GM12878 (cell line): Measurements from ENCODE around the gene TMEM163.

Source experiments
- CBFB ChIP-seq: IDR thresholded peaks from 2 replicates; pipeline ENCODE4 v1.6.1; 2016; ENCODE audit warnings: antibody characterized with exemption, low read depth
- ESRRA ChIP-seq: IDR thresholded peaks from 2 replicates; pipeline ENCODE4 v1.6.1; 2012; ENCODE audit warnings: mild to moderate bottlenecking, low read length, improper control_type of control experiment
- PAX8 ChIP-seq: fragments of 450-650 bp; IDR thresholded peaks from 2 replicates; pipeline ENCODE4 v1.6.1; 2017; ENCODE audit warnings: mild to moderate bottlenecking, moderate library complexity
- POLR2A ChIP-seq: IDR thresholded peaks from 2 replicates; pipeline ENCODE4 v1.6.1; 2011; ENCODE audit warnings: low read depth, mild to moderate bottlenecking, low read length
- POLR2AphosphoS5 ChIP-seq: IDR thresholded peaks from 2 replicates; pipeline ENCODE4 v1.6.1; 2011; ENCODE audit warnings: mild to moderate bottlenecking, low read length, inconsistent platforms
- TBL1XR1 ChIP-seq: IDR thresholded peaks from 2 replicates; pipeline ENCODE4 v1.6.1; 2012; ENCODE audit warnings: low read depth, low read length, improper control_type of control experiment
- ZZZ3 ChIP-seq: IDR thresholded peaks from 2 replicates; pipeline ENCODE4 v1.6.1; 2011; ENCODE audit warnings: low read depth; ENCODE audit not compliant: control insufficient read depth, insufficient read length
- TF ChIP-seq, protein P1 (sequence below): IDR thresholded peaks from 2 replicates; pipeline ENCODE4 v1.6.1; 2012; ENCODE audit warnings: low read length, inconsistent platforms
- TF ChIP-seq, protein P2 (sequence below): fragments of 450-650 bp; IDR thresholded peaks from 2 replicates; pipeline ENCODE4 v1.6.1; 2017; ENCODE audit warnings: antibody characterized with exemption, mild to moderate bottlenecking, moderate library complexity
- TF ChIP-seq, protein P3 (sequence below): fragments of 450-650 bp; IDR thresholded peaks from 2 replicates; pipeline ENCODE4 v1.6.1; 2017; ENCODE audit warnings: mild to moderate bottlenecking

DNA sequence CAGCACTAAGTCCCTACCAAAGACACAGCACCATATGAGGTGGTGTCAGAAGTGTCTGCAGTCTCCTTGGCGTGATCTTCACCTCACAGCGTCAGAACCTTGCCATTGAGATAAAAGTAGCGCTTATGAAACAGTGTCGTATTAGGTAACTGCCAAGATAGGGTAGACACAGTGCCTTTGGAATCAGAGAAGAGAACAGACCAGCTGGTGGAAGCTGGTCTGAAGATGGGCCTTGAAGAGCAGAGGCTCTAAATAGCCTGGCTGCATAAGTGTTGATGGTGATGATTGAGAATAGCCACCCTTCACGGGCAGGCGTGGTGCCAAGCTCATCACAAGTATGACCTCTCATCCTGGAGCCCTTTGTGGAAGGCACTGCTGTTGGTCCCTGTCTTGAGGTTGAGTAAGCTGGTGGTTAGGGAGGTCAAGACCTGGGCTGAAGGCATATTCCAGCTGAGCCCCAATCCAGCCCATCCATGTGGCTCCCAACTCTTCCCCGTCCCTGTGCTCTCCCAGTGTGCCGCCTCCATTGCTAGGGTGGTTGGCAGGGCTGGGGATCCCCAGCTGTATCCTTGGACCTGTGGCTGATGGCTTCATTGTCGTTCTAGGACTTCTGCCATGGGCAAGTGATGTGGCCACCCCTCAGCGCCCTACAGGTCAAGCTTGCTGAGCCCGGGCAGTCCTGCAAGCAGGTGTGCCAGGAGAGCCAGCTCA lies 277.5 kb downstream of the TMEM163 start:
- TF ChIP-seq CBFB = no peak
- no peak for TF ChIP-seq ESRRA
- TF ChIP-seq PAX8 = no peak
- TF ChIP-seq POLR2A = peak; percentile 34; the same call in 1 of the 2 replicates
- TF ChIP-seq ZZZ3 = no peak
- no peak for TF ChIP-seq POLR2AphosphoS5
- no peak for TF ChIP-seq TBL1XR1
- TF ChIP-seq, protein P1, sequence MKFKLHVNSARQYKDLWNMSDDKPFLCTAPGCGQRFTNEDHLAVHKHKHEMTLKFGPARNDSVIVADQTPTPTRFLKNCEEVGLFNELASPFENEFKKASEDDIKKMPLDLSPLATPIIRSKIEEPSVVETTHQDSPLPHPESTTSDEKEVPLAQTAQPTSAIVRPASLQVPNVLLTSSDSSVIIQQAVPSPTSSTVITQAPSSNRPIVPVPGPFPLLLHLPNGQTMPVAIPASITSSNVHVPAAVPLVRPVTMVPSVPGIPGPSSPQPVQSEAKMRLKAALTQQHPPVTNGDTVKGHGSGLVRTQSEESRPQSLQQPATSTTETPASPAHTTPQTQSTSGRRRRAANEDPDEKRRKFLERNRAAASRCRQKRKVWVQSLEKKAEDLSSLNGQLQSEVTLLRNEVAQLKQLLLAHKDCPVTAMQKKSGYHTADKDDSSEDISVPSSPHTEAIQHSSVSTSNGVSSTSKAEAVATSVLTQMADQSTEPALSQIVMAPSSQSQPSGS = no peak
- TF ChIP-seq, protein P2, sequence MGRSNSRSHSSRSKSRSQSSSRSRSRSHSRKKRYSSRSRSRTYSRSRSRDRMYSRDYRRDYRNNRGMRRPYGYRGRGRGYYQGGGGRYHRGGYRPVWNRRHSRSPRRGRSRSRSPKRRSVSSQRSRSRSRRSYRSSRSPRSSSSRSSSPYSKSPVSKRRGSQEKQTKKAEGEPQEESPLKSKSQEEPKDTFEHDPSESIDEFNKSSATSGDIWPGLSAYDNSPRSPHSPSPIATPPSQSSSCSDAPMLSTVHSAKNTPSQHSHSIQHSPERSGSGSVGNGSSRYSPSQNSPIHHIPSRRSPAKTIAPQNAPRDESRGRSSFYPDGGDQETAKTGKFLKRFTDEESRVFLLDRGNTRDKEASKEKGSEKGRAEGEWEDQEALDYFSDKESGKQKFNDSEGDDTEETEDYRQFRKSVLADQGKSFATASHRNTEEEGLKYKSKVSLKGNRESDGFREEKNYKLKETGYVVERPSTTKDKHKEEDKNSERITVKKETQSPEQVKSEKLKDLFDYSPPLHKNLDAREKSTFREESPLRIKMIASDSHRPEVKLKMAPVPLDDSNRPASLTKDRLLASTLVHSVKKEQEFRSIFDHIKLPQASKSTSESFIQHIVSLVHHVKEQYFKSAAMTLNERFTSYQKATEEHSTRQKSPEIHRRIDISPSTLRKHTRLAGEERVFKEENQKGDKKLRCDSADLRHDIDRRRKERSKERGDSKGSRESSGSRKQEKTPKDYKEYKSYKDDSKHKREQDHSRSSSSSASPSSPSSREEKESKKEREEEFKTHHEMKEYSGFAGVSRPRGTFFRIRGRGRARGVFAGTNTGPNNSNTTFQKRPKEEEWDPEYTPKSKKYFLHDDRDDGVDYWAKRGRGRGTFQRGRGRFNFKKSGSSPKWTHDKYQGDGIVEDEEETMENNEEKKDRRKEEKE = no peak
- TF ChIP-seq, protein P3, sequence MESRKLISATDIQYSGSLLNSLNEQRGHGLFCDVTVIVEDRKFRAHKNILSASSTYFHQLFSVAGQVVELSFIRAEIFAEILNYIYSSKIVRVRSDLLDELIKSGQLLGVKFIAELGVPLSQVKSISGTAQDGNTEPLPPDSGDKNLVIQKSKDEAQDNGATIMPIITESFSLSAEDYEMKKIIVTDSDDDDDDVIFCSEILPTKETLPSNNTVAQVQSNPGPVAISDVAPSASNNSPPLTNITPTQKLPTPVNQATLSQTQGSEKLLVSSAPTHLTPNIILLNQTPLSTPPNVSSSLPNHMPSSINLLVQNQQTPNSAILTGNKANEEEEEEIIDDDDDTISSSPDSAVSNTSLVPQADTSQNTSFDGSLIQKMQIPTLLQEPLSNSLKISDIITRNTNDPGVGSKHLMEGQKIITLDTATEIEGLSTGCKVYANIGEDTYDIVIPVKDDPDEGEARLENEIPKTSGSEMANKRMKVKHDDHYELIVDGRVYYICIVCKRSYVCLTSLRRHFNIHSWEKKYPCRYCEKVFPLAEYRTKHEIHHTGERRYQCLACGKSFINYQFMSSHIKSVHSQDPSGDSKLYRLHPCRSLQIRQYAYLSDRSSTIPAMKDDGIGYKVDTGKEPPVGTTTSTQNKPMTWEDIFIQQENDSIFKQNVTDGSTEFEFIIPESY = no peak
